HG02759 (cell line): ENCODE results near the gene DDIT4.
"Not testable (repeated sequence)": the region's sequence is repeated elsewhere in the genome, so short reads cannot be mapped to it uniquely, and the experiment has no call there.

Experiments used
- ATAC-seq: cut with Tn5 transposase; IDR thresholded peaks from one replicate; pipeline ENCODE4 v1.9.1; 2021; ENCODE audit warnings: mild to moderate bottlenecking, moderate library complexity; ENCODE audit not compliant: unreplicated experiment

DDIT4 gene, protein sequence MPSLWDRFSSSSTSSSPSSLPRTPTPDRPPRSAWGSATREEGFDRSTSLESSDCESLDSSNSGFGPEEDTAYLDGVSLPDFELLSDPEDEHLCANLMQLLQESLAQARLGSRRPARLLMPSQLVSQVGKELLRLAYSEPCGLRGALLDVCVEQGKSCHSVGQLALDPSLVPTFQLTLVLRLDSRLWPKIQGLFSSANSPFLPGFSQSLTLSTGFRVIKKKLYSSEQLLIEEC

GRCh38 chr10:72273410-72274212 is at the start of gene DDIT4:
TSS of gene DDIT4 (plus strand) at chr10:72273924. CDS start at chr10:72274217, 293 bp downstream.
- ATAC-seq, result peak; percentile 86

GRCh38 chr10:72224191-72224590 is 49.5 kb upstream of the DDIT4 start:
- not testable (repeated sequence) for ATAC-seq

- ATAC-seq, result no peak
Measured at GRCh38 chr10:72226418-72227027, 47.2 kb upstream of the DDIT4 start.

DNA sequence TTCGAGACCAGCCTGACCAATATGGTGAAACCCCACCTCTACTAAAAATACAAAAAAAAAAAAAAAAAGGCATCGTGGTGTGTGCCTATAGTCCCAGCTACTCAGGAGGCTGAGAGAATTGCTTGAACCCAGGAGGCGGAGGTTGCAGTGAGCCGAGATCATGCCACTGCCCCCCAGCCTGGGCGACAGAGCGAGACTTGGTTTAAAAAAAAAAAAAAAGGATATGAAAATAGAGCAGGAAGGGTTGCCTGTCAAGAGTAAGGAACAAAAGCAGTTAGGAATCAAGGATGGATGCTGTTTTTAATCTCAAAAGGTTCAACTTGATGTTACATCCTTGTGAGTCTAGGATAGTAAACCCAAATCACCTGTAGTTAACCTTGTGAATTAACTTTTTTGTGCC is 45.9 kb upstream of the DDIT4 start:
- no peak for ATAC-seq

- no peak for ATAC-seq
Measured at GRCh38 chr10:72228318-72228751, 45.4 kb upstream of the DDIT4 start.

DNA sequence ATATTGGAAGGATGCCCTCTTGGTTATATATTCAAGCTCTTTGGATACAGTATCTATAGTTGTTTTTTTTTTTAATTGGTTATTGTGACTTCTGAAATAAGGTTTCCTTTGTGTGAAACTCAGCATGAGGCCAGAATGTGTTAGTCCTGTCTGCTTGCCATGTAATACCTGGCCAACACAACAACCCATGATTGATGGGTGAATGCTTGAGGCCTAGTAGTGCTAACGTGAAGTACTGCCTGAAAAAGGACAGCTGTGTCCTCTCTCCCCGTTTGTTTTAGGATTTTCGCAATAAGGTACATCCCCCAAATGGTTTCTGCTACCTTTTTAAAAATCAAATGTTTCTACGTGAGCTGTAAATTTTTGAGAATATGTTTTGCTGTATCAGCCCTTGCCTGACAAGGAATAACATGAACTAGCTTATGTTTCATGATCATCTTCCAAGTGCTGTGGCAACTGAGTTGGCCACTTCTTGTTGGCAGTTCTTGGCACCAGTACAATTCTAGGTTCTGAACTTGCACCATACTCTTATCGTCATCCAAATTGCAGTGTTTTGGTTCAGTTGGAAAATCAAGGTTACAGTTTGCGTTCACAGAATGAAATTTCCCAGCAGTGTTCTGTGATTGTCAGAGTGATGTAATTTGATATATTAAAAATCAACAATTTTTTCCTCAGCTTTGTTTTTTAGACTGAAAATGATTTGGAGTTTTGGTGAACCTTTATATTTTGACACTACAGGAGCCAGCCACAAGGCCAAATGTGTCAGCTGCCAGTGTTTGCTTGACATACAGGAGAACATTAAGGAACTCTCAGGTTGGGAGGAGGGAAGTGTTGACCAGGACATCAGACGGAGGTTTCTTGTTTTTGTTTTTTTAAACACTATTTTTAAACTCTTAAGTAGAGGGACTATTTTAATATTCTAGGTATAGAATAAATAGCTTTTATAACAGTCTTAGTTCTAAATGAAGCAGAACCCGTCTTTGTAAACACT is 44.2 kb upstream of the DDIT4 start:
- no peak for ATAC-seq

DNA sequence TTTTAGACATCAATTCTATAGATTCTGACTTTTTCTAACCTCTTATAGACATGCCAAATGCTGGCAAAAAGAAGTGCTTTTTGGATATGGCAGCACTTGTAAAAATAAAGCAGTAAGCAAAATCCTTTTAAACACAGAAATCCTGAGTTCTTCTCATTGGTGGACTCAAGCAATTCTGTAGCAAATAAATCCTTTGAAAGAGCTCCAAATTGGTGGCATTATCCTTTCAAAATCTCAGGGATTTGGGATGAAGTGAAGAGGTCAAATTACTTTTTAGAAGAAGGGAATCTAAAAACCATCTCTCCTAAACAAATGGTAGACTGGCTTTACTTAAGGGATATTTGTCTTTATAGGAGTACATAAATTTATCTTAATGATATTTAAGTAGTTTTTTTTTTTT is 40.1 kb upstream of the DDIT4 start:
- no peak for ATAC-seq

DNA sequence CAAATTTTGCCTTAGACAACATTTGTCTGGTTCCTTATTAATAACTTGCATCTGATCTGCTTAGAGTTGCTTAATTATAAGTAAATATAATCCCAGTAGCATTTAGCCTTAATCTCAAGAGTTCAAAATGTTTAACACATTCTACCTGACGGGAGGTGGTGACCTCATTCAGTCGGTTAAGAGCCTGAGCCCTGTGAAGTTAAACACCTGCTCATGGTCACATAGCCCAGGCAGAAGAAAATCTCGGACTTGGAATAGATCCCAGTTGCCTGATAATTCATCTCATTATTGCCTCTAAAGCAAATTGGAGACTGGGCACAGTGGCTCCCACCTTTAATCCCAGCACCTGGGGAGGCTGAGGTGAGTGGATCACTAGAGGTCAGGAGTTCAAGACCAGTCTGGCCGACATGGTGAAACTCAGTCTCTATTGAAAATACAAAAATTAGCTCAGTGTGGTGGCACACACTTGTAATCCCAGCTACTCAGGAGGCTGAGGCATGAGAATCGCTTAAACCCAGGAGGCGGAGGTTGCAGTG is 39.1 kb upstream of the DDIT4 start:
- no peak for ATAC-seq

DNA sequence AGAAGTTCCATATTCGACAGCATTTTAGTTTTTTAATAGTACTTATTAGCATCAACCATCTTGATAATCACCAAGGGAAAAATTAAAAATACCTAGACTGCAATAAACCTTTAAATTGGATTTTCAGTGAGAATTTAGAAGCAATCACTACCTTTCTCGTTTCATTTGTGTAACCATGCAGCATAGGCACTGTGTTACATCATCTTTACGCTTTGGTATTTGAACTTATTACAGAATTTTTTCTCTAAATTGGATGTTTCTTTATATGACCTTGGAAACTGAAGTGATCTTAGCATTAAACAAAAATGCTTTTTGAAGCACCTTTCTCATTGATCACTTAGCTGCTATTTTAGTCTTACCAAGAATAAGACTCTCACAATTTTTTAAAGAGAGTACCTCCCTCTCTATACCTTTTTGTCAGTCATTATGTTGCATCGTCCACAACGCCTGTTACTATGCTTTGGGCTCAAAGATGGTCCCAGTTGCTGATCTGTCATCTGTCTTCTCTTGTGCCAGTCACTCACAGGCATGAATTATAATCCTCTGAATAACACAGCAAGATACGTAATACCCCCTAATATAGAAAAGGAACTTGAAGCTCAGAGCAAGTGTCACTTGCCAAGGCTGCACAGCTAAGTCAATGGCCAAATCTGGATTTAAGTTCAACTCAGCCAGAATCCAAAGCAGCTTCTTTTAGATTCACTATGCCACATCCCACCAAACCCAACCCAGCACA is 38.0 kb upstream of the DDIT4 start:
- no peak for ATAC-seq

- no peak for ATAC-seq
Measured at GRCh38 chr10:72238392-72239175, 35.1 kb upstream of the DDIT4 start.

DNA sequence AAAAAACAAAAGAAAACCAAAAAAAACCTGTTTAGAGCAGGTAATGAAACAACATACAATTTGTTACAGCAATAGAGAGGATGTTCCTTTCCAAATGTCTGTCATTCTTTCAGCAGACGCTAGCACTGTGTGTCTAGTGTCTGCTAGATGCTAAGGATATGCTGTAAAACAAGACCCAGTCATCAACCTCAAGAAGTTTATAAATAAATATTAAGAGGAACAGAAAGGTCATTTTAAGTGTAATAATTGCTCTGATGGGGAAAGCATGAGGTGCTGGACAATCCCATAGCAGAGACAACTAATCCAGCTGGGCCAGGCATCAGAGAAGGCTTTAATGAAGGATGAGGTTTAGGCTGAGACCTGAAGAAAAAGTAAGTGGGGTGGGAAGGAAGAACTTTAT is 34.3 kb upstream of the DDIT4 start:
- no peak for ATAC-seq

DNA sequence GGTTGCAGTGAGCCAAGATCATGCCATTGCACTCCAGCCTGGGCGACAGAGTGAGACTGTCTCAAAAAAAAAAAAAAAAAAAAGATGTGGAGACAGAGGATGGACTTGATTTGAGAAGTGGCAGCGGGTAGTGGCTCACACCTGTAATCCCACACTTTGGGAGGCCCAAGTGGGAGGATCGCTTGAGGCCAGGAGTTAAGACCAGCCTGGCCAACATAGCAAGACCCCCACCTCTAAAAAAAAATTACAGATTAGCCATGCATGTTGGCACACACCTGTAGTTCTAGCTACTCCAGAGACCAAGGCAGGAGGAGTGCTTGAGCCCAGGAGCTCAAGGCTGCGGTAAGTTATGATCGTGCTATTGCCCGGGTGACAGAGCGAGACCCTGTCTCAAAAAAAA is 33.4 kb upstream of the DDIT4 start:
- no peak for ATAC-seq

GRCh38 chr10:72241691-72242252 is 32.0 kb upstream of the DDIT4 start:
- ATAC-seq, result no peak

GRCh38 chr10:72242675-72243074 is 31.0 kb upstream of the DDIT4 start:
- ATAC-seq, result no peak

DNA sequence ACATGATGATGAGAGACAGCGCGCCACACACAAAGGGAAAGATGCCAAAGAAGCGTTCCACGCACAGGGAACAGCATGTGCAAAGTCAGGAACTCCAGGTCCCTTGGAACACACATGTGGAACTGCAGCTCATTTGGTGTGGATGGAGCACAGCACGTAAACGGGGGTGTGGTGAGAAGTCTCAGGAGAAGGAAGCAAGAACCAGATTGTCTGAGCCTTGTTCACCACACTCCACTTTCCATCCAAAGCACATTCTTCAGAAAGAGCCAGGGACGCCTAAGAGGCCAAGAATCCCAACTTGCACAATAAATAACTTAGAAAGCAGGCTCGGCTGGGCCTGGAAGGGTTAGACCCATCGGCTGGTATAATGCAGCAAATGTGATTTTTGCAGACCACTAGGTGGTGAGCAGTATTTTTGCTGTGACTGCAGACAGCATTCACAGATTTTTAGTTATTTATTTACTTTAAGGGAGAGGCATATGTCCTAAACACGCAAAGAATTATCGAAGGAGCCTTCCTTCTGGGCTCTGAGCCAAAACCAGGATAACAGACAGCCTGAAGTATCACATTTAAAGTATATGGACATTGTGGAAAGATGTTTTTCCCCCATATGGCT is 29.8 kb upstream of the DDIT4 start:
- no peak for ATAC-seq

- no peak for ATAC-seq
Measured at GRCh38 chr10:72244573-72245038, 29.1 kb upstream of the DDIT4 start.

DNA sequence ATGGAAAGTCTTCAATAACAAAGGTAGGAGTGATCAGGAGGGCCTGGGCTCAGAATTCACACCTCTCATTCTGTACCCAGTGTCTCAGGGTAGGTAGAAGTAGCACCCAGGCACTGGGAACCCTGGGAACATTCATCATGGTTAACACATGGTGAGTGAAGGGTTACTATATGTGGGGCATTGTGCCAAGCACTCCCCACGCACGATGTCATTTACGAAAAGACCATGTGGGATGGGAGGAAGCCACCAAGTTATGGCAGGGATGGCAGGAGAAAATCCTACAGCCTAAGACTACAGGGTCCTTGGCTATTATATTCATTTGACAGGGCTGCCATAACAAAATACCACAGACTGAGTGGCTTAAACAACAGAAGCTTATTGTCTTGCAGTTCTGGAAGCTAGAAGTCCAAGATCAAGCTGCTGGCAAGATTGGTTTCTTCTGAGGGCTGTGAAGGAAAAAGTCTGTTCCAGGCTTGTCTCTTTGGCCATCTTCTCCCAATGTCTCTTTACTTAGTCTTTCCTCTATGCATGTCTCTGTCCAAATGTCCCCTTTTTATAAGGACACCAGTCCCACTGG is 27.7 kb upstream of the DDIT4 start:
- no peak for ATAC-seq
